GM21576 (cell line): ENCODE data around the gene SRCAP.

Experiments
- ATAC-seq: cut with Tn5 transposase; IDR thresholded peaks from one replicate; pipeline ENCODE4 v1.9.1; 2021; ENCODE audit warnings: mild to moderate bottlenecking, moderate library complexity; ENCODE audit not compliant: unreplicated experiment

The SRCAP gene

DNA sequence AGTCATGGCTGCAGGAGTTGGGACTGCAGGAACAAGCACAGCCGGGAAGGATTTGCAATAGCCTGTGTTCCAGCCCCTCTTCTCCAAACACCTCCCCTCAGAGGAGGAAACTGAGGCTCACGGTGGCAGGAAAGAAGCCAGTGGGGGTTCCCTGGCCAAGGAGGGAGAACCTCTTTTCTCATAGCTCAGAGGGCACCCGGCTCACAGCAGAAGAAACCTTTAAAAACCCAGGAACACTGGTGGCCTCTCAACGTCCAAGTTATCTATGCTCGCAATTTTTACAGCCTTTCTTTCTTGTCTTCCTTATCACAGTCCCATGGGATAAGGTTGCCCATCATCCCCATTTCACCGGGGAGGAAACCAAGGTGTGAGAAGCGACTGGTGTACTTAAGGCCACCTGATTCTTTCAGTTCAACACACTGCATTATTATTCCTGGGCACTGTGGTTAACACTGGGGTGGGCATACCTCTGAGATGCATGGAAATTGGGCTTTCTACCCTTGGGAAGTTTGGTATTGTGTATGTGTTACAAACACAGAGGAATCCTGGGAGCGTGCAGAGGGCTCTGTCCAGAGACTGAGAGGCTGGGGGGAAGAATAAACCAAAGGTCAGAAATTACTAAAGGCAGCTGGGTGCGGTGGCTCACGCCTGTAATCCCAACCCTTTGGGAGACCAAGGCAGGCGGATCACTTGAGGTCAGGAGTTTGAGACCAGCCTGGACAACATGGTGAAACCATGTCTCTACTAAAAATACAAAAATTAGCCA is 88.8 kb downstream of the SRCAP start:
- no peak for ATAC-seq
